Calu3 (cell line): ENCODE measurements around the gene SCRN2. TPM values are rescaled to one million over a fixed set of nuclear protein-coding genes. Genes with fewer than 3 reads are reported as not detected.

Source experiments
- BruUV-seq: library from RNA; stranded (reverse); fragments of 400-500 nt; replicated peaks from 2 replicates; lab custom pipeline; 2021; lab: Mats Ljungman, UMichigan
- CTCF ChIA-PET: fragments of 300-600 bp; sonication (Branson Sonifier 250); formaldehyde crosslinking; loops from one replicate; lab custom pipeline; 2022; ENCODE audit warnings: antibody characterized with exemption; lab: Charles Lee
- DNase-seq: peaks from one replicate; pipeline ENCODE4 v3.0.0; 2022
- H3K27ac Mint-ChIP-seq: one replicate; pipeline ENCODE4 v1.8.0; 2022; ENCODE audit warnings: mixed read lengths; ENCODE audit not compliant: unreplicated experiment
- H3K27me3 Mint-ChIP-seq: one replicate; pipeline ENCODE4 v1.8.0; 2022; ENCODE audit warnings: mixed read lengths; ENCODE audit not compliant: unreplicated experiment
- H3K36me3 Mint-ChIP-seq: one replicate; pipeline ENCODE4 v1.8.0; 2022; ENCODE audit warnings: mild to moderate bottlenecking, moderate library complexity, mixed read lengths; ENCODE audit not compliant: insufficient read depth, unreplicated experiment
- H3K4me1 Mint-ChIP-seq: one replicate; pipeline ENCODE4 v1.8.0; 2022; ENCODE audit warnings: mild to moderate bottlenecking, low read depth, mixed read lengths; ENCODE audit not compliant: unreplicated experiment
- H3K4me3 Mint-ChIP-seq: one replicate; pipeline ENCODE4 v1.8.0; 2022; ENCODE audit warnings: mild to moderate bottlenecking, low read depth, moderate library complexity, mixed read lengths; ENCODE audit not compliant: unreplicated experiment
- H3K9me3 Mint-ChIP-seq: one replicate; pipeline ENCODE4 v1.8.0; 2022; ENCODE audit warnings: low read depth, mixed read lengths; ENCODE audit not compliant: unreplicated experiment
- intact Hi-C: fragments of 100-400 bp; cut with micrococcal nuclease; formaldehyde crosslinking; loops from one replicate; pipeline ENCODE4 v1.10.0; 2022; ENCODE audit not compliant: unreplicated experiment
- total RNA-seq: library from RNA; stranded (reverse); gene quantifications from 2 replicates; pipeline ENCODE4 v1.2.3, GENCODE V29; 2022
- TF ChIP-seq, protein P1 (sequence below): fragments of 200-600 bp; IDR thresholded peaks from one replicate; pipeline ENCODE4 v1.8.0; 2022; ENCODE audit warnings: antibody characterized with exemption; ENCODE audit not compliant: unreplicated experiment

Gene SCRN2
- total RNA-seq, 1 experiment from 2014 or later, result 37.0 TPM

DNA sequence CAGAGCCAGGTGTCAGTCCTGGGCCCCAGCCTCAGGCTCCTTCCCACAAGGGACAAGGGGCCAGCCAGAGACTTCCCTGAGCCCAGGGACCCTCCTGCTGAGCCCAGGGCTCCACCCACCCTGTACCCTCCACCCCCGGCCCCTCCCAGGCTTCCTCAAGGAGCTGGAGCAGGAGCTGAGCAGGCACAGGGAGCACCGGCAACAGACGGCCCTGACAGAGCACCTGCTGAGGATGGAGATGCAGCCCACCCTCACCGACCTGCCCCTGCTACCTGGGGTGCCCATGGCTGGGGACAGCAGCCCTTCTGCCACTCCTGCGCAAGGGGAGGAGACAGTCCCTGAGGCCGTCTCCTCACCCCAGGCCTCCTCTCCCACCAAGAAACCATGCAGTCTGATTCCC, 4.5 kb downstream of the SCRN2 start:
- Mint-ChIP-seq H3K4me1 (peaks cover 13% of the 10 kb centered on the region), H3K9me3 (no peaks in the 10 kb centered on the region), H3K36me3 (peaks cover 36% of the 10 kb centered on the region), H3K27me3 (no peaks in the 10 kb centered on the region), H3K27ac (no peak overlapping the region), H3K4me3 (no peak overlapping the region)
- CTCF ChIA-PET, result interaction anchor here (0.9 to 1.5 kb wide), 2 partner anchors 15 to 50 kb away, joined by 3 read pairs; partner anchors contain the start of gene OSBPL7
- no peak for DNase-seq
- TF ChIP-seq, protein P1, sequence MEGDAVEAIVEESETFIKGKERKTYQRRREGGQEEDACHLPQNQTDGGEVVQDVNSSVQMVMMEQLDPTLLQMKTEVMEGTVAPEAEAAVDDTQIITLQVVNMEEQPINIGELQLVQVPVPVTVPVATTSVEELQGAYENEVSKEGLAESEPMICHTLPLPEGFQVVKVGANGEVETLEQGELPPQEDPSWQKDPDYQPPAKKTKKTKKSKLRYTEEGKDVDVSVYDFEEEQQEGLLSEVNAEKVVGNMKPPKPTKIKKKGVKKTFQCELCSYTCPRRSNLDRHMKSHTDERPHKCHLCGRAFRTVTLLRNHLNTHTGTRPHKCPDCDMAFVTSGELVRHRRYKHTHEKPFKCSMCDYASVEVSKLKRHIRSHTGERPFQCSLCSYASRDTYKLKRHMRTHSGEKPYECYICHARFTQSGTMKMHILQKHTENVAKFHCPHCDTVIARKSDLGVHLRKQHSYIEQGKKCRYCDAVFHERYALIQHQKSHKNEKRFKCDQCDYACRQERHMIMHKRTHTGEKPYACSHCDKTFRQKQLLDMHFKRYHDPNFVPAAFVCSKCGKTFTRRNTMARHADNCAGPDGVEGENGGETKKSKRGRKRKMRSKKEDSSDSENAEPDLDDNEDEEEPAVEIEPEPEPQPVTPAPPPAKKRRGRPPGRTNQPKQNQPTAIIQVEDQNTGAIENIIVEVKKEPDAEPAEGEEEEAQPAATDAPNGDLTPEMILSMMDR, result no peak
- intact Hi-C loops, result no loop called here
- no TSS peak for BruUV-seq

GRCh38 chr17:47834756-47835155, 6.3 kb downstream of the SCRN2 start:
- Mint-ChIP-seq H3K27ac (no peak overlapping the region), H3K4me3 (no peak overlapping the region), H3K9me3 (no peaks in the 10 kb centered on the region), H3K27me3 (no peaks in the 10 kb centered on the region), H3K4me1 (peaks cover 9% of the 10 kb centered on the region), H3K36me3 (peaks cover 33% of the 10 kb centered on the region)
- no peak for DNase-seq
- intact Hi-C loops, result no loop called here
- CTCF ChIA-PET, result interaction anchor here (0.6 kb wide), 1 partner anchor 8 kb away, joined by 3 read pairs; no protein-coding TSS in a partner anchor
- TF ChIP-seq, protein P1, result no peak
- BruUV-seq, result no TSS peak

- intact Hi-C loops, result loop anchor here (1.0 kb wide), 1 partner anchor 56 kb away; no protein-coding TSS in a partner anchor
- no peak for DNase-seq
- Mint-ChIP-seq H3K9me3 (no peaks in the 10 kb centered on the region), H3K27me3 (no peaks in the 10 kb centered on the region), H3K27ac (peak overlapping the region; percentile 89), H3K4me3 (peak overlapping the region; percentile 95), H3K36me3 (peaks cover 51% of the 10 kb centered on the region), H3K4me1 (peaks cover 9% of the 10 kb centered on the region)
- TF ChIP-seq, protein P1, result no peak
- CTCF ChIA-PET, result interaction anchor here (0.7 to 2.0 kb wide), 13 partner anchors 9 to 195 kb away, joined by 3 to 18 read pairs (median 6); partner anchors contain the start of genes OSBPL7, SCRN2, SP2 and SP6
- BruUV-seq, result no TSS peak
These were observed 9.1 kb downstream of the SCRN2 start for GRCh38 chr17:47831934-47832327.

- TF ChIP-seq, protein P1, result peak; percentile 43
- peak; percentile 98 for DNase-seq
- TSS peak; percentile 78 for BruUV-seq
- Mint-ChIP-seq H3K27me3 (no peaks in the 10 kb centered on the region), H3K9me3 (no peaks in the 10 kb centered on the region), H3K27ac (peak within 1 kb of the TSS; percentile 89), H3K4me1 (peaks cover 9% of the 10 kb centered on the region), H3K36me3 (peaks cover 58% of the 10 kb centered on the region), H3K4me3 (peak within 1 kb of the TSS; percentile 95)
- intact Hi-C loops, result loop anchor here (1.0 kb wide), 1 partner anchor 55 kb away; no protein-coding TSS in a partner anchor
- CTCF ChIA-PET, result interaction anchor here (0.7 to 2.0 kb wide), 16 partner anchors 9 to 1847 kb away, joined by 3 to 18 read pairs (median 4); partner anchors contain the start of genes OSBPL7, SCRN2, SP2 and SP6
These were observed 9.8 kb downstream of the SCRN2 start, which contains the start of the genes LRRC46 and MRPL10 for GRCh38 chr17:47831003-47831933. Gene LRRC46, plus strand, starts transcription at chr17:47831670. Its CDS starts 320 bp downstream, at chr17:47831990. Gene MRPL10, minus strand, starts transcription at chr17:47831541. Its CDS starts 30 bp downstream, at chr17:47831511.
